OCI-LY7 (cell line): ENCODE data around the gene COMMD3.

ENCODE experiments used
- CTCF ChIP-seq: fragments of 200-600 bp; sonication (generic); conservative IDR thresholded peaks from 2 replicates; pipeline ENCODE4 v1.5.1; 2014; ENCODE audit warnings: mild to moderate bottlenecking, antibody characterized with exemption, low read length, moderate library complexity, mixed read lengths
- EZH2phosphoT487 ChIP-seq: fragments of 200-600 bp; sonication (generic); IDR thresholded peaks from 2 replicates; pipeline ENCODE4 v1.6.1; 2018; ENCODE audit warnings: low read depth, borderline replicate concordance, mild to moderate bottlenecking, mixed run types, antibody characterized with exemption, low read length, moderate library complexity, mixed read lengths

- no peak for TF ChIP-seq CTCF
- no peak for TF ChIP-seq EZH2phosphoT487
Measured at GRCh38 chr10:22309180-22310000, 6.8 kb upstream of the COMMD3 start.
